Neuronal stem cell (in vitro differentiated cells): ENCODE results near the gene CCDC192.
A peak's percentile ranks its signal among the peaks of the same experiment; 100 is the strongest.

ENCODE experiments used
- DNase-seq: peaks from one replicate; pipeline ENCODE4 v3.0.0-alpha.2; 2013; ENCODE audit warnings: low spot score
- H2AFZ ChIP-seq: one replicate; pipeline ENCODE4 v1.6.1; 2013; ENCODE audit warnings: mild to moderate bottlenecking, low read length, inconsistent platforms
- H2AK5ac ChIP-seq: 2 replicates; pipeline ENCODE4 v1.6.1; 2013; ENCODE audit warnings: low read depth, mild to moderate bottlenecking, inconsistent platforms, low read length, moderate library complexity, mixed read lengths
- H2BK120ac ChIP-seq: 2 replicates; pipeline ENCODE4 v1.6.1; 2013; ENCODE audit warnings: low read depth, mild to moderate bottlenecking, inconsistent platforms, low read length, moderate library complexity, mixed read lengths
- H2BK12ac ChIP-seq: one replicate; pipeline ENCODE4 v1.6.1; 2013; ENCODE audit warnings: low read length, inconsistent platforms
- H2BK15ac ChIP-seq: 2 replicates; pipeline ENCODE4 v1.6.1; 2013; ENCODE audit warnings: mild to moderate bottlenecking, low read length, inconsistent platforms, mixed read lengths
- H2BK5ac ChIP-seq: one replicate; pipeline ENCODE4 v1.6.1; 2013; ENCODE audit warnings: inconsistent platforms, mild to moderate bottlenecking, low read length, moderate library complexity
- H3K14ac ChIP-seq: one replicate; pipeline ENCODE4 v1.6.1; 2013; ENCODE audit warnings: low read length, inconsistent platforms
- H3K18ac ChIP-seq: 2 replicates; pipeline ENCODE4 v1.6.1; 2013; ENCODE audit warnings: low read length, inconsistent platforms
- H3K23ac ChIP-seq: 2 replicates; pipeline ENCODE4 v1.6.1; 2013; ENCODE audit warnings: low read depth, mild to moderate bottlenecking, mixed read lengths, low read length, inconsistent platforms; ENCODE audit not compliant: poor library complexity
- H3K27ac ChIP-seq: replicated peaks from 3 replicates; pipeline ENCODE4 v1.5.1; 2013; ENCODE audit warnings: low read length, inconsistent platforms
- H3K27me3 ChIP-seq, 3 experiments: 2 replicates each; pipeline ENCODE4 v1.6.1; 2013; ENCODE audit warnings: low read length in 3 of 3, mild to moderate bottlenecking in 2 of 3, inconsistent platforms in 1 of 3, low read depth in 1 of 3, mixed read lengths in 1 of 3, moderate library complexity in 1 of 3; ENCODE audit not compliant: control insufficient read depth in 3 of 3, insufficient read depth in 3 of 3
- H3K36me3 ChIP-seq, 2 donors: replicated peaks in 1 of 2; 2 replicates each; pipeline ENCODE4 v1.6.1; 2013; ENCODE audit warnings: low read length in 2 of 2; ENCODE audit not compliant: control insufficient read depth in 2 of 2, insufficient read depth in 2 of 2
- H3K4ac ChIP-seq: 2 replicates; pipeline ENCODE4 v1.6.1; 2013; ENCODE audit warnings: inconsistent platforms, mild to moderate bottlenecking, low read length, moderate library complexity
- H3K4me1 ChIP-seq, 2 donors: 1 replicate in 1 of 2; 2 replicates in 1 of 2; pipeline ENCODE4 v1.6.1; 2013; ENCODE audit warnings: low read length in 2 of 2, low read depth in 1 of 2; ENCODE audit not compliant: control insufficient read depth in 2 of 2, insufficient read depth in 1 of 2
- H3K4me2 ChIP-seq: one replicate; pipeline ENCODE4 v1.6.1; 2013; ENCODE audit warnings: mild to moderate bottlenecking, low read length, inconsistent platforms; ENCODE audit not compliant: insufficient read depth, poor library complexity, severe bottlenecking
- H3K4me3 ChIP-seq, 2 donors: 2 replicates each; pipeline ENCODE4 v1.5.1; 2013; ENCODE audit warnings: low read length in 2 of 2, mild to moderate bottlenecking in 2 of 2, inconsistent platforms in 1 of 2, moderate library complexity in 1 of 2
- H3K79me1 ChIP-seq: one replicate; pipeline ENCODE4 v1.6.1; 2013; ENCODE audit warnings: low read depth, mild to moderate bottlenecking, inconsistent platforms, low read length, moderate library complexity
- H3K9ac ChIP-seq: one replicate; pipeline ENCODE4 v1.6.1; 2013; ENCODE audit warnings: mild to moderate bottlenecking, low read depth, low read length, inconsistent platforms; ENCODE audit not compliant: poor library complexity
- H3K9me3 ChIP-seq, 2 donors: replicated peaks in 1 of 2; 2 replicates each; pipeline versions ENCODE3 to v1.6.1; 2013; ENCODE audit warnings: low read length in 2 of 2, mild to moderate bottlenecking in 2 of 2, inconsistent platforms in 1 of 2, low read depth in 1 of 2, mixed read lengths in 1 of 2, moderate library complexity in 1 of 2; ENCODE audit not compliant: control insufficient read depth in 2 of 2, insufficient read depth in 1 of 2
- H4K8ac ChIP-seq: one replicate; pipeline ENCODE4 v1.6.1; 2013; ENCODE audit warnings: low read depth, mild to moderate bottlenecking, inconsistent platforms, low read length, moderate library complexity
- H4K91ac ChIP-seq: one replicate; pipeline ENCODE4 v1.6.1; 2013; ENCODE audit warnings: low read length, low read depth, mild to moderate bottlenecking, inconsistent platforms; ENCODE audit not compliant: poor library complexity
- WGBS, 2 donors: extraction: QIAGEN DNeasy Blood & Tissue Kit; methylation state at CpG; one replicate each; pipeline ENCODE4 v1.1.7; 2013; ENCODE audit warnings: missing lambda C conversion rate in 2 of 2, mixed read lengths in 1 of 2; ENCODE audit not compliant: insufficient read length in 2 of 2, insufficient replicate concordance in 1 of 2; ENCODE audit errors: extremely low coverage in 2 of 2; 5-methylcytosine and 5-hydroxymethylcytosine counted together

Gene CCDC192

GRCh38 chr5:127849408-127849807 is 146.2 kb downstream of the CCDC192 start:
- Histone ChIP-seq H3K9me3 (no peaks in the 10 kb centered on the region), H3K4me2 (no peak overlapping the region), H3K4ac (no peak overlapping the region), H3K36me3 (no peaks in the 10 kb centered on the region), H2AFZ (peak overlapping the region; percentile 26), H3K79me1 (no peaks in the 10 kb centered on the region), H3K23ac (no peak overlapping the region), H3K27ac (no peak overlapping the region), H3K9ac (no peak overlapping the region), H4K8ac (no peak overlapping the region), H2BK5ac (no peak overlapping the region), H2BK120ac (no peak overlapping the region), H3K4me3 (no peak overlapping the region), H3K18ac (no peak overlapping the region), H3K4me1 (peaks cover 2 to 3% of the 10 kb centered on the region in 2 donors), H2BK15ac (no peak overlapping the region), H2BK12ac (no peak overlapping the region), H2AK5ac (no peak overlapping the region), H3K14ac (no peak overlapping the region), H4K91ac (no peak overlapping the region), H3K27me3 (no peaks in the 10 kb centered on the region)
- WGBS, 2 donors: no CpG with 5 or more reads among the region's 2 CpGs
- no peak for DNase-seq

DNA sequence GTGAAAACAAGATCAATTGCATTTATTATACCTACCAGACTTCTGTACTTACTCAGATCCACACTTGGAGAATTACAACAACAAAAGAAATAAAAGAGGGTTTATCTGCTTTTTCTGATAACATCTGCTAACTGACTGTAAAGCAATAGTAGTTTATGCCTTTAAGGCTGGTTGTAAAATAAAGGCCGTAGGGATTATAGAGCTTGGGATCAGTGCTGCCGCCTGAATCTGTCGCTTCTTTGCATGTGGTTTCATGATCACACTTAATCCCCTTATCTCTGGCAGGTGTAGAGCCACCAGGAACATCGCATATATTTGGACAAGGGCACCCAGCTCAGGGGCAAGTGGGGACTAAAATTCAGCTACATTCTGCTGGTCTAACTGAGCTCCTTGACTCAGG is 146.7 kb downstream of the CCDC192 start:
- no peak overlapping the region for H2BK15ac ChIP-seq
- no peak overlapping the region for H2AK5ac ChIP-seq
- no peaks in the 10 kb centered on the region for H3K36me3 ChIP-seq
- H4K8ac ChIP-seq: no peak overlapping the region
- no peak overlapping the region for H3K18ac ChIP-seq
- no peak overlapping the region for H2BK12ac ChIP-seq
- H3K4me2 ChIP-seq: no peak overlapping the region
- DNase-seq: no peak
- H2BK120ac ChIP-seq: no peak overlapping the region
- H3K4me1 ChIP-seq: no peaks in the 10 kb centered on the region
- no peak overlapping the region for H2AFZ ChIP-seq
- no CpG with 5 or more reads among the region's 4 CpGs for WGBS, 2 donors
- H2BK5ac ChIP-seq: no peak overlapping the region
- H3K79me1 ChIP-seq: no peaks in the 10 kb centered on the region
- no peak overlapping the region for H3K27ac ChIP-seq
- H3K4ac ChIP-seq: no peak overlapping the region
- no peak overlapping the region for H3K4me3 ChIP-seq
- H3K9me3 ChIP-seq: no peaks in the 10 kb centered on the region
- H3K23ac ChIP-seq: no peak overlapping the region
- no peak overlapping the region for H4K91ac ChIP-seq
- H3K9ac ChIP-seq: no peak overlapping the region
- no peaks in the 10 kb centered on the region for H3K27me3 ChIP-seq
- H3K14ac ChIP-seq: no peak overlapping the region

DNA sequence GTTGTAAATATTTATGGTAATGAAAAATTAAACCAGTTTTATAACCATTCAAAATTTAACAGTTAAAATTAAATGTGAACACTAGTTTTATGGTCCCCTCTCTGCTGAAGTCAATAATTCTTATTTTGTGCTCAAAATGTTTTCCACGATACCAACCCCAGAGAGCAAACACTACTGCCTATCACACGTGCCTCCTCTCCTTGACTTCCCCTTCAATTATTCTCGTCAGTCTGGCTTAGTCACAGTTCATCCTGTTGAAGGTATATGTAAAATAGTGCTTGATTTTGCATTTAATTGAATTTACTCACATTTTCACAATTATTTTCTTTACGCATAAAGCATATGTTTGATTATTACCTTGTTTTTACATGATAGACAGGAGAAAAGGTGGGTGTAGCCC is 148.8 kb downstream of the CCDC192 start:
- no peak overlapping the region for H2BK15ac ChIP-seq
- no CpG with 5 or more reads among the region's 4 CpGs for WGBS, 2 donors

GRCh38 chr5:127854520-127854919 is 151.3 kb downstream of the CCDC192 start:
- no peak overlapping the region for H2BK120ac ChIP-seq
- H3K4ac ChIP-seq: no peak overlapping the region
- H3K4me1 ChIP-seq: no peaks in the 10 kb centered on the region
- H2AFZ ChIP-seq: no peak overlapping the region
- no peak overlapping the region for H3K18ac ChIP-seq
- no peaks in the 10 kb centered on the region for H3K27me3 ChIP-seq
- H3K4me3 ChIP-seq: no peak overlapping the region
- no peak for DNase-seq
- H3K79me1 ChIP-seq: no peaks in the 10 kb centered on the region
- H3K36me3 ChIP-seq: no peaks in the 10 kb centered on the region
- H2AK5ac ChIP-seq: no peak overlapping the region
- WGBS, 2 donors: no CpG with 5 or more reads among the region's 2 CpGs
- no peak overlapping the region for H3K27ac ChIP-seq
- no peak overlapping the region for H4K8ac ChIP-seq
- H3K14ac ChIP-seq: no peak overlapping the region
- no peak overlapping the region for H2BK5ac ChIP-seq
- no peak overlapping the region for H3K9ac ChIP-seq
- H3K9me3 ChIP-seq: peaks cover 0 to 7% of the 10 kb centered on the region in 2 donors
- H3K23ac ChIP-seq: no peak overlapping the region
- H2BK15ac ChIP-seq: no peak overlapping the region
- H4K91ac ChIP-seq: no peak overlapping the region
- no peak overlapping the region for H3K4me2 ChIP-seq
- H2BK12ac ChIP-seq: no peak overlapping the region

More for the DNA sequence above, 148.8 kb downstream of the CCDC192 start:
- Histone ChIP-seq H3K27me3 (no peaks in the 10 kb centered on the region), H2BK120ac (no peak overlapping the region), H4K91ac (no peak overlapping the region), H2AFZ (no peak overlapping the region), H3K36me3 (no peaks in the 10 kb centered on the region), H4K8ac (no peak overlapping the region), H3K4me3 (no peak overlapping the region), H2BK5ac (no peak overlapping the region), H3K9ac (no peak overlapping the region), H3K4ac (no peak overlapping the region), H3K18ac (no peak overlapping the region), H3K27ac (no peak overlapping the region), H3K14ac (no peak overlapping the region), H3K9me3 (peaks cover 0 to 7% of the 10 kb centered on the region in 2 donors), H2AK5ac (no peak overlapping the region), H3K23ac (no peak overlapping the region), H3K4me2 (no peak overlapping the region), H3K79me1 (no peaks in the 10 kb centered on the region), H3K4me1 (no peaks in the 10 kb centered on the region), H2BK12ac (no peak overlapping the region)
- DNase-seq: no peak
